ENCODE measurements around the gene URI1. TPM values are rescaled to one million over a fixed set of nuclear protein-coding genes. Genes with fewer than 3 reads are reported as not detected.
"Not testable (repeated sequence)": the region's sequence is repeated elsewhere in the genome, so short reads cannot be mapped to it uniquely, and the experiment has no call there.

URI1 gene
- total RNA-seq, 6 experiments from 2014 or later = 18.8 to 29.4 (median 22.2) TPM

GRCh38 chr19:29963576-29963975, 21.5 kb downstream of the URI1 start:
- no peak for ATAC-seq
- 67% methylated on average over 1 of the region's 4 CpGs for WGBS (ENCODE audit: insufficient coverage, low coverage, low lambda C conversion rate, missing lambda C conversion rate)
- no peaks in the 10 kb centered on the region for H3K27me3 ChIP-seq
- H3K27ac ChIP-seq = no peak overlapping the region
- intact Hi-C loops (cut with DNase I) = no loop called here
- H3K4me3 ChIP-seq = no peak overlapping the region
- no peaks in the 10 kb centered on the region for H3K36me3 ChIP-seq
- no peaks in the 10 kb centered on the region for H3K9me3 ChIP-seq
- H3K4me1 ChIP-seq = peaks cover 0 to 15% (median 4%) of the 10 kb centered on the region in 4 donors
- no peak for DNase-seq
- TF ChIP-seq POLR2A (IDR thresholded peaks at IDR 0.05) (no peak), CTCF (IDR thresholded peaks at IDR 0.05) (no peak)

- Histone ChIP-seq H3K27me3 (no peaks in the 10 kb centered on the region), H3K9me3 (no peaks in the 10 kb centered on the region), H3K36me3 (no peaks in the 10 kb centered on the region), H3K4me3 (no peak overlapping the region), H3K4me1 (peaks cover 0 to 15% (median 4%) of the 10 kb centered on the region in 4 donors), H3K27ac (no peak overlapping the region)
- peak in 2 of 4 donors; percentile 24 to 29 for ATAC-seq
- 33% methylated on average over 5 of the region's 5 CpGs for WGBS (ENCODE audit: insufficient coverage, low coverage, low lambda C conversion rate, missing lambda C conversion rate)
- DNase-seq = no peak
- intact Hi-C loops (cut with DNase I) = no loop called here
- no peak for TF ChIP-seq POLR2A (IDR thresholded peaks at IDR 0.05)
- TF ChIP-seq CTCF (IDR thresholded peaks at IDR 0.05) = no peak
Observed at GRCh38 chr19:29964171-29964570, 22.1 kb downstream of the URI1 start.

- H3K4me1 ChIP-seq = peaks cover 0 to 15% (median 4%) of the 10 kb centered on the region in 4 donors
- no peak overlapping the region for H3K27ac ChIP-seq
- no peaks in the 10 kb centered on the region for H3K36me3 ChIP-seq
- DNase-seq = no peak
- no peak for ATAC-seq
- H3K4me3 ChIP-seq = no peak overlapping the region
- intact Hi-C loops (cut with DNase I) = no loop called here
- TF ChIP-seq POLR2A (IDR thresholded peaks at IDR 0.05) = no peak
- TF ChIP-seq CTCF (IDR thresholded peaks at IDR 0.05) = no peak
- no peaks in the 10 kb centered on the region for H3K9me3 ChIP-seq
- 85% methylated on average over 4 of the region's 4 CpGs for WGBS (ENCODE audit: insufficient coverage, low coverage, low lambda C conversion rate, missing lambda C conversion rate)
- H3K27me3 ChIP-seq = no peaks in the 10 kb centered on the region
Observed at GRCh38 chr19:29965492-29965891, 23.5 kb downstream of the URI1 start.

GRCh38 chr19:29966142-29966541, 24.1 kb downstream of the URI1 start:
- H3K4me3 ChIP-seq; H3K36me3 ChIP-seq; H3K9me3 ChIP-seq; H3K27me3 ChIP-seq; DNase-seq; ATAC-seq; H3K27ac ChIP-seq; intact Hi-C loops (cut with DNase I): not testable (repeated sequence)
- H3K4me1 ChIP-seq = peaks cover 0 to 15% (median 4%) of the 10 kb centered on the region in 4 donors
- 73% methylated on average over 3 of the region's 3 CpGs for whole genome bisulfite sequencing (ENCODE audit: insufficient coverage, low coverage, low lambda C conversion rate, missing lambda C conversion rate)

- Histone ChIP-seq H3K27me3 (no peaks in the 10 kb centered on the region), H3K4me3 (no peak overlapping the region), H3K27ac (no peak overlapping the region), H3K36me3 (no peaks in the 10 kb centered on the region), H3K4me1 (peaks cover 0 to 15% (median 4%) of the 10 kb centered on the region in 4 donors), H3K9me3 (no peaks in the 10 kb centered on the region)
- DNase-seq = no peak
- TF ChIP-seq CTCF (IDR thresholded peaks at IDR 0.05) (peak in 3 of 4 donors; percentile 24 to 30 (median 28)), POLR2A (IDR thresholded peaks at IDR 0.05) (no peak)
- intact Hi-C loops (cut with DNase I) = no loop called here
- peak in 3 of 4 donors; percentile 33 to 50 (median 49) for ATAC-seq
Observed at GRCh38 chr19:29966588-29967249, 24.7 kb downstream of the URI1 start.
